ENCODE data around the gene CACNA1B.

CACNA1B gene

DNA sequence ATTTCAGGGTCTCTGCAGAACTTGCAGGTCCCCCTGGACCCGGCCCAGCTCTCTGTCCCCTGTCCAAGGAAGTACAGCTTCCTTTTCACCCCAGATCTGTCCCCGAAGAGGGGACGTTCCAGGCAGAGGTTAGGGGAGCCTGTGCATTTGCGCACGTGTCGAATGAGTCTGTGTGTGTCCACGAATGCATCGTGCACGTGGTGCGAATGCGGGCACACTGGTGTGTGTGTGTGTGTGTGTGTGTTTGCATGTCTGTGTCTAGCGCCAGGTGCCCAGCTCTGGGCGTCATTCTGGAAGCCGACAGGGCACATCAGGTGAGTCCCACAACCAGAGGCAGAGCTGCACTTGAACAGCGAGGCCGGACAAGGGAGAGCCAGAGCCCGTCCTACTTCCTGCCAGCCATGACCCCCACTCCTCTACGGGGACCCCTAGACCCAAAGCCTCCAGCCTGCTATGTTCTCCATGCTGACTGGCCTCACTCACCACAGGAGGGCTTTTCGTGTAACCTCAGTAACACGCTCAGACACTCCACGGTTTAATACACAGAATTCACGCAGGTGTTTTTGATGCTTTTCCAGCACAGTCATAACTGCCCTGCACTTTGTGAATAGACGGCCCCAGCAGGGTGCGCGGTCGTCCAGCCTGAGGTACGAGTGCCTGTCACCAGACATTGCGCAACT is 41.3 kb upstream of the CACNA1B start:
- Histone ChIP-seq H3K27ac (ENCODE audit: low read depth, low read length) (no peak overlapping the region), H3K4me3 (ENCODE audit: low read depth in 1 of 2, low read length in 2 of 2) (no peak overlapping the region), H3K36me3 (ENCODE audit: control insufficient read depth in 1 of 2, insufficient read depth in 2 of 2, low read length in 2 of 2) (peaks cover 20 to 50% of the 10 kb centered on the region in 2 donors)

DNA sequence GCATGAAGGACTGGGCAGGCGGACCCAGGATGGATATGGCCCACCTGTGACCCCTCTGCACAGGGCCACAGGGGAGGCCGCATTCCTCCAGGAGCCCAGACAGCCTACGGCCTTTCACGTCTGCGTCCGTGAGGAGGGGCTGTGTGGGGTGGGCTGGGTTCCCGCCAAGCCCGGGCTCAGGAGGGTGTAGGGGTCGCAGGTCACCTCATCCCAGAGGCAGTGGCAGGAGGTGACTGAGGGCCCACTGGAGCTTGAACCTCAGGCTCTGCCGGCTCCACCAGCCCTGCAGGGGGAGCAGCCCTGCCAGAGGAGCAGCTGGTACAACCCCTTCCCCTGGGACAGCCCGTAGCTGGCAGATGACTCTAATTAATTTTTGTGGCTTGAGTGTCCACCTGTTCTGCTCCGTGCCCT is 40.7 kb upstream of the CACNA1B start:
- no peak overlapping the region for H3K27ac ChIP-seq (ENCODE audit: low read depth, low read length)
- no peaks in the 10 kb centered on the region for H3K9me3 ChIP-seq (ENCODE audit: control insufficient read depth in 1 of 2, low read length in 2 of 2)
- no peaks in the 10 kb centered on the region for H3K27me3 ChIP-seq (ENCODE audit: control insufficient read depth in 1 of 2, insufficient read depth in 2 of 2, low read length in 2 of 2)
- peaks cover 20 to 50% of the 10 kb centered on the region in 2 donors for H3K36me3 ChIP-seq (ENCODE audit: control insufficient read depth in 1 of 2, insufficient read depth in 2 of 2, low read length in 2 of 2)
- no peak overlapping the region for H3K4me3 ChIP-seq (ENCODE audit: low read depth in 1 of 2, low read length in 2 of 2)
- H3K9ac ChIP-seq (ENCODE audit: low read depth in 1 of 2, low read length in 2 of 2), result no peak overlapping the region
- H3K4me1 ChIP-seq (ENCODE audit: control insufficient read depth in 1 of 2, insufficient read depth in 2 of 2, low read length in 2 of 2), result no peaks in the 10 kb centered on the region

More for the DNA sequence above, 41.3 kb upstream of the CACNA1B start:
- Histone ChIP-seq H3K4me1 (ENCODE audit: control insufficient read depth in 1 of 2, insufficient read depth in 2 of 2, low read length in 2 of 2) (no peaks in the 10 kb centered on the region), H3K9me3 (ENCODE audit: control insufficient read depth in 1 of 2, low read length in 2 of 2) (no peaks in the 10 kb centered on the region), H3K27me3 (ENCODE audit: control insufficient read depth in 1 of 2, insufficient read depth in 2 of 2, low read length in 2 of 2) (no peaks in the 10 kb centered on the region), H3K9ac (ENCODE audit: low read depth in 1 of 2, low read length in 2 of 2) (no peak overlapping the region)

GRCh38 chr9:137837345-137838278 is 40.0 kb upstream of the CACNA1B start:
- Histone ChIP-seq H3K4me3 (ENCODE audit: low read depth in 1 of 2, low read length in 2 of 2) (no peak overlapping the region), H3K27me3 (ENCODE audit: control insufficient read depth in 1 of 2, insufficient read depth in 2 of 2, low read length in 2 of 2) (no peaks in the 10 kb centered on the region), H3K9me3 (ENCODE audit: control insufficient read depth in 1 of 2, low read length in 2 of 2) (no peaks in the 10 kb centered on the region), H3K4me1 (ENCODE audit: control insufficient read depth in 1 of 2, insufficient read depth in 2 of 2, low read length in 2 of 2) (no peaks in the 10 kb centered on the region), H3K9ac (ENCODE audit: low read depth in 1 of 2, low read length in 2 of 2) (no peak overlapping the region), H3K36me3 (ENCODE audit: control insufficient read depth in 1 of 2, insufficient read depth in 2 of 2, low read length in 2 of 2) (peaks cover 20 to 43% of the 10 kb centered on the region in 2 donors), H3K27ac (ENCODE audit: low read depth, low read length) (no peak overlapping the region)

GRCh38 chr9:137838576-137838975 is 39.0 kb upstream of the CACNA1B start:
- no peaks in the 10 kb centered on the region for H3K27me3 ChIP-seq (ENCODE audit: control insufficient read depth in 1 of 2, insufficient read depth in 2 of 2, low read length in 2 of 2)
- H3K27ac ChIP-seq (ENCODE audit: low read depth, low read length), result no peak overlapping the region
- H3K9ac ChIP-seq (ENCODE audit: low read depth in 1 of 2, low read length in 2 of 2), result no peak overlapping the region
- H3K9me3 ChIP-seq (ENCODE audit: control insufficient read depth in 1 of 2, low read length in 2 of 2), result no peaks in the 10 kb centered on the region
- no peaks in the 10 kb centered on the region for H3K4me1 ChIP-seq (ENCODE audit: control insufficient read depth in 1 of 2, insufficient read depth in 2 of 2, low read length in 2 of 2)
- H3K4me3 ChIP-seq (ENCODE audit: low read depth in 1 of 2, low read length in 2 of 2), result no peak overlapping the region
- H3K36me3 ChIP-seq (ENCODE audit: control insufficient read depth in 1 of 2, insufficient read depth in 2 of 2, low read length in 2 of 2), result peaks cover 20 to 34% of the 10 kb centered on the region in 2 donors

GRCh38 chr9:137843355-137843754 is 34.2 kb upstream of the CACNA1B start:
- no peaks in the 10 kb centered on the region for H3K9me3 ChIP-seq (ENCODE audit: control insufficient read depth in 1 of 2, low read length in 2 of 2)
- no peaks in the 10 kb centered on the region for H3K27me3 ChIP-seq (ENCODE audit: control insufficient read depth in 1 of 2, insufficient read depth in 2 of 2, low read length in 2 of 2)
- no peak overlapping the region for H3K27ac ChIP-seq (ENCODE audit: low read depth, low read length)
- H3K36me3 ChIP-seq (ENCODE audit: control insufficient read depth in 1 of 2, insufficient read depth in 2 of 2, low read length in 2 of 2), result peaks cover 0 to 1% of the 10 kb centered on the region in 2 donors
- no peak overlapping the region for H3K9ac ChIP-seq (ENCODE audit: low read depth in 1 of 2, low read length in 2 of 2)
- H3K4me1 ChIP-seq (ENCODE audit: control insufficient read depth in 1 of 2, insufficient read depth in 2 of 2, low read length in 2 of 2), result no peaks in the 10 kb centered on the region
- no peak overlapping the region for H3K4me3 ChIP-seq (ENCODE audit: low read depth in 1 of 2, low read length in 2 of 2)

DNA sequence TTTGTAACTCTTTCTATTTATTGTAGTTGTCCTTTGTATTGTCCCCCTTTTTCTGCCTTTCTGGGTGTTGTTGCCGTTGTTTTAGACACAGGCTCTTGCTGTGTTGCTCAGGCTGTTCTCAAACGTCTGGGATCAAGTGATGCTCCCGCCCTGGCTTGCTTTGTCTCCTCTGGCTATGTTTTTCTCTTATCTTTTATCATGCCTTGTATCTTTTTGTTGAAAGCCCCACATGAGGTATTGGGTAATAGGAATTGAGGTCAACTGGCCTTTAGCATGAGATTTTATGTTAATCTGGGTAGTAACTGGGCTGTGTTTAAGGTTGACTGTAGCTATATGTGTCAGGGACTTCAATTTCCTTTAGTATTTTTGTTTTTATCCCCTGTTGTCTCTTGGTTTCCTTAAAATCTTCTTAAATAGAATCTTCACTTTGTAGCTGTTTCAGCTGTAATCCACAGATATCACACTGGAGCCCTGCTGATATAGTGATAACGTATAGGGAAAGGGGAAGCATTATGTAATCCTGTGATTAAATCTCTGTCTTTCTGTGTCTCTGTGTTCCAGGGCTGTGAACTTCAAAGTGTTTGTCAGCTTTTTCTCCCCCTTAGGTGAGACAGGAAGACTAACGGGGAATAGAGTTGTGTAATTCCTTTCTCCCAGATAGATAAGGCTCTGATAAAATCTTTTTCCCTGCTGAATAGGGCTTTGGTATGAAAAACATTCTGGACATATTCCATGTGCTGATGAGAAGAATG is 25.9 kb upstream of the CACNA1B start:
- no peak overlapping the region for H3K27ac ChIP-seq (ENCODE audit: low read depth, low read length)
- no peak overlapping the region for H3K9ac ChIP-seq (ENCODE audit: low read depth in 1 of 2, low read length in 2 of 2)
- no peak overlapping the region for H3K4me3 ChIP-seq (ENCODE audit: low read depth in 1 of 2, low read length in 2 of 2)
- H3K4me1 ChIP-seq (ENCODE audit: control insufficient read depth in 1 of 2, insufficient read depth in 2 of 2, low read length in 2 of 2), result no peaks in the 10 kb centered on the region
- no peaks in the 10 kb centered on the region for H3K27me3 ChIP-seq (ENCODE audit: control insufficient read depth in 1 of 2, insufficient read depth in 2 of 2, low read length in 2 of 2)
- H3K9me3 ChIP-seq (ENCODE audit: control insufficient read depth in 1 of 2, low read length in 2 of 2), result peaks cover 8 to 10% of the 10 kb centered on the region in 2 donors
- no peaks in the 10 kb centered on the region for H3K36me3 ChIP-seq (ENCODE audit: control insufficient read depth in 1 of 2, insufficient read depth in 2 of 2, low read length in 2 of 2)

GRCh38 chr9:137853392-137853995 is 24.1 kb upstream of the CACNA1B start:
- Histone ChIP-seq H3K9me3 (ENCODE audit: control insufficient read depth in 1 of 2, low read length in 2 of 2) (peaks cover 8 to 10% of the 10 kb centered on the region in 2 donors), H3K4me3 (ENCODE audit: low read depth in 1 of 2, low read length in 2 of 2) (no peak overlapping the region), H3K27ac (ENCODE audit: low read depth, low read length) (no peak overlapping the region), H3K27me3 (ENCODE audit: control insufficient read depth in 1 of 2, insufficient read depth in 2 of 2, low read length in 2 of 2) (no peaks in the 10 kb centered on the region), H3K36me3 (ENCODE audit: control insufficient read depth in 1 of 2, insufficient read depth in 2 of 2, low read length in 2 of 2) (no peaks in the 10 kb centered on the region), H3K4me1 (ENCODE audit: control insufficient read depth in 1 of 2, insufficient read depth in 2 of 2, low read length in 2 of 2) (no peaks in the 10 kb centered on the region), H3K9ac (ENCODE audit: low read depth in 1 of 2, low read length in 2 of 2) (no peak overlapping the region)

DNA sequence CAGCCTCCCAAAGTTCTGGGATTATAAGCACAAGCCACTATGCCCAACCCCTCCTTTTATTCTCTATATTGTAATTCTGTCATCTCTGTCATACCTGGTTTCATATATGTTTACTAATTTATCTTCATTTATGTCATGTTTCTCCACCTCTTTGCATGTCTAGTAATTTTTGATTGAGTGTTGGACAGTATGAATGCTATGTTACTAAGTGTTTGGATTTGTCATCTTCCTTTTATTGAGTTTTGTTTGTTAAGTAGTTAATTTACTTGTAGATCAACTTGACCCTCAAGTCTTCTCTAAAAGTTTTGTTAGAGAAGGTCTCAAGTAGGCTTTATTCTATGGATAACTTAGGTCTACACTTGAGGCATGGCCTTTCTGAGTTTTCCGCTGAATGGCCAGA is 17.2 kb upstream of the CACNA1B start:
- no peak overlapping the region for H3K27ac ChIP-seq (ENCODE audit: low read depth, low read length)
- no peaks in the 10 kb centered on the region for H3K27me3 ChIP-seq (ENCODE audit: control insufficient read depth in 1 of 2, insufficient read depth in 2 of 2, low read length in 2 of 2)
- peaks cover 5 to 12% of the 10 kb centered on the region in 2 donors for H3K9me3 ChIP-seq (ENCODE audit: control insufficient read depth in 1 of 2, low read length in 2 of 2)
- no peak overlapping the region for H3K4me3 ChIP-seq (ENCODE audit: low read depth in 1 of 2, low read length in 2 of 2)
- H3K4me1 ChIP-seq (ENCODE audit: control insufficient read depth in 1 of 2, insufficient read depth in 2 of 2, low read length in 2 of 2), result no peaks in the 10 kb centered on the region
- H3K9ac ChIP-seq (ENCODE audit: low read depth in 1 of 2, low read length in 2 of 2), result no peak overlapping the region
- H3K36me3 ChIP-seq (ENCODE audit: control insufficient read depth in 1 of 2, insufficient read depth in 2 of 2, low read length in 2 of 2), result no peaks in the 10 kb centered on the region

DNA sequence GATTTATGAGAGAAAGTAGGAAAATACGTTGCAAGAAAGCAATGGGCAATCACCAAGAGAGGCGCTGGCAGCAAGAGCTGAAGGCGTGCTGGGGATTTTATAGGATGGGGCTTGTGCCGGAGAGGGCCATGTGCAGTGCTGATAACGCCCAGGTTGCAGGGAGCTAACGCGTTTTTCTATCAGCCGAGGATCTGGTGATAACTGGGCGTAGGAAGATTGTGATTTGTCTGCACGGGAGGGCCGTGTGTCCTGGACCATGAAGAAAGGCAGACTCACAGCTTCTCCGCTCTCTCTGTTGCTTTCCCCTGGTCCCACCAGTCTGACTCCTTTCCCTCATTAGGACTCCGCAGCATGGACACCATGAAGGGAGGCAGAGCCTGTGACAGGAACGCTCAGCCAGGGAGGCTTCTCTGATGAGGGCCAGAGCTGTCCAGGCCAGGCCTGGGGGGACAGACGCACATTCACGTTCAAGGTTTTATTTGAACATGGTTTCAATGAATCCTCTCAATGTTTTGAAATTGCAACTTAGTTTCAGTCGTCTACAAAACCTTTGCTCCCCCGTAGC is 11.9 kb upstream of the CACNA1B start:
- Histone ChIP-seq H3K9me3 (ENCODE audit: control insufficient read depth in 1 of 2, low read length in 2 of 2) (peaks cover 0 to under 1% of the 10 kb centered on the region in 2 donors), H3K4me1 (ENCODE audit: control insufficient read depth in 1 of 2, insufficient read depth in 2 of 2, low read length in 2 of 2) (no peaks in the 10 kb centered on the region), H3K9ac (ENCODE audit: low read depth in 1 of 2, low read length in 2 of 2) (no peak overlapping the region), H3K27ac (ENCODE audit: low read depth, low read length) (no peak overlapping the region), H3K4me3 (ENCODE audit: low read depth in 1 of 2, low read length in 2 of 2) (no peak overlapping the region), H3K27me3 (ENCODE audit: control insufficient read depth in 1 of 2, insufficient read depth in 2 of 2, low read length in 2 of 2) (no peaks in the 10 kb centered on the region), H3K36me3 (ENCODE audit: control insufficient read depth in 1 of 2, insufficient read depth in 2 of 2, low read length in 2 of 2) (no peaks in the 10 kb centered on the region)

Measured in duodenal mucosa (tissue), 2 donors.